Activated T-cell treated with anti-CD3 and anti-CD28 coated beads for 4 hours (primary cell): ENCODE results near the gene TGFBR3.
A peak's percentile ranks its signal among the peaks of the same experiment; 100 is the strongest.

ENCODE experiments used
- DNase-seq: peaks from one replicate; pipeline ENCODE4 v3.0.0-alpha.2; 2020

Gene TGFBR3

GRCh38 chr1:91885716-91886506 lies at the start of gene TGFBR3:
Gene TGFBR3, minus strand, starts transcription at chr1:91886151. Its CDS starts 24,620 bp downstream, at chr1:91861531.
- DNase-seq: peak; percentile 67

- DNase-seq: no peak
Measured at GRCh38 chr1:91929250-91929649, 43.3 kb upstream of the TGFBR3 start.

- no peak for DNase-seq
Measured at GRCh38 chr1:91928026-91928425, 42.1 kb upstream of the TGFBR3 start.

GRCh38 chr1:91925644-91926435 lies 39.9 kb upstream of the TGFBR3 start:
- no peak for DNase-seq

- no peak for DNase-seq
Measured at GRCh38 chr1:91924146-91924545, 38.2 kb upstream of the TGFBR3 start.

- no peak for DNase-seq
Measured at GRCh38 chr1:91919962-91920361, 34.0 kb upstream of the TGFBR3 start.

- no peak for DNase-seq
Measured at GRCh38 chr1:91916811-91917460, 31.0 kb upstream of the TGFBR3 start.

- DNase-seq: no peak
Measured at GRCh38 chr1:91916046-91916445, 30.1 kb upstream of the TGFBR3 start.

GRCh38 chr1:91913018-91913417 lies 27.1 kb upstream of the TGFBR3 start:
- DNase-seq: no peak

GRCh38 chr1:91912266-91912665 lies 26.3 kb upstream of the TGFBR3 start:
- DNase-seq: no peak

GRCh38 chr1:91901231-91901630 lies 15.3 kb upstream of the TGFBR3 start:
- DNase-seq: no peak

- DNase-seq: no peak
Measured at GRCh38 chr1:91900562-91900961, 14.6 kb upstream of the TGFBR3 start.

- DNase-seq: no peak
Measured at GRCh38 chr1:91897016-91897415, 11.1 kb upstream of the TGFBR3 start.

GRCh38 chr1:91895832-91896556 lies 10.0 kb upstream of the TGFBR3 start:
- no peak for DNase-seq

- DNase-seq: no peak
Measured at GRCh38 chr1:91894036-91894761, 8.2 kb upstream of the TGFBR3 start.

GRCh38 chr1:91891969-91892368 lies 6.0 kb upstream of the TGFBR3 start:
- no peak for DNase-seq

- no peak for DNase-seq
Measured at GRCh38 chr1:91891454-91891853, 5.5 kb upstream of the TGFBR3 start.

- no peak for DNase-seq
Measured at GRCh38 chr1:91889717-91890459, 3.9 kb upstream of the TGFBR3 start.

- DNase-seq: no peak
Measured at GRCh38 chr1:91885213-91885715, 687 bp downstream of the TGFBR3 start.

GRCh38 chr1:91884459-91885212 lies 1.3 kb downstream of the TGFBR3 start:
- DNase-seq: no peak

GRCh38 chr1:91883470-91883869 lies 2.5 kb downstream of the TGFBR3 start:
- DNase-seq: no peak
